Liver (tissue), 3 donors: ENCODE data around the gene ZC3H7B.

ENCODE experiments used
- TF ChIP-seq, protein P1 (sequence below): fragments of 150-350 bp; IDR thresholded peaks from 2 replicates; pipeline ENCODE4 v1.5.1; 2017; ENCODE audit warnings: improper control_type of control experiment, low read depth, low read length; ENCODE audit not compliant: missing input control
- TF ChIP-seq, protein P2 (sequence below): IDR thresholded peaks from 2 replicates; pipeline ENCODE4 v1.6.1; 2016; ENCODE audit warnings: antibody characterized with exemption, mild to moderate bottlenecking
- TF ChIP-seq, protein P3 (sequence below): IDR thresholded peaks from 2 replicates; pipeline ENCODE4 v1.6.1; 2016; ENCODE audit warnings: antibody characterized with exemption
- donor health status: healthy.
- donor health status: healthy.

- TF ChIP-seq, protein P1, sequence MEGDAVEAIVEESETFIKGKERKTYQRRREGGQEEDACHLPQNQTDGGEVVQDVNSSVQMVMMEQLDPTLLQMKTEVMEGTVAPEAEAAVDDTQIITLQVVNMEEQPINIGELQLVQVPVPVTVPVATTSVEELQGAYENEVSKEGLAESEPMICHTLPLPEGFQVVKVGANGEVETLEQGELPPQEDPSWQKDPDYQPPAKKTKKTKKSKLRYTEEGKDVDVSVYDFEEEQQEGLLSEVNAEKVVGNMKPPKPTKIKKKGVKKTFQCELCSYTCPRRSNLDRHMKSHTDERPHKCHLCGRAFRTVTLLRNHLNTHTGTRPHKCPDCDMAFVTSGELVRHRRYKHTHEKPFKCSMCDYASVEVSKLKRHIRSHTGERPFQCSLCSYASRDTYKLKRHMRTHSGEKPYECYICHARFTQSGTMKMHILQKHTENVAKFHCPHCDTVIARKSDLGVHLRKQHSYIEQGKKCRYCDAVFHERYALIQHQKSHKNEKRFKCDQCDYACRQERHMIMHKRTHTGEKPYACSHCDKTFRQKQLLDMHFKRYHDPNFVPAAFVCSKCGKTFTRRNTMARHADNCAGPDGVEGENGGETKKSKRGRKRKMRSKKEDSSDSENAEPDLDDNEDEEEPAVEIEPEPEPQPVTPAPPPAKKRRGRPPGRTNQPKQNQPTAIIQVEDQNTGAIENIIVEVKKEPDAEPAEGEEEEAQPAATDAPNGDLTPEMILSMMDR, result no peak
- TF ChIP-seq, protein P2, sequence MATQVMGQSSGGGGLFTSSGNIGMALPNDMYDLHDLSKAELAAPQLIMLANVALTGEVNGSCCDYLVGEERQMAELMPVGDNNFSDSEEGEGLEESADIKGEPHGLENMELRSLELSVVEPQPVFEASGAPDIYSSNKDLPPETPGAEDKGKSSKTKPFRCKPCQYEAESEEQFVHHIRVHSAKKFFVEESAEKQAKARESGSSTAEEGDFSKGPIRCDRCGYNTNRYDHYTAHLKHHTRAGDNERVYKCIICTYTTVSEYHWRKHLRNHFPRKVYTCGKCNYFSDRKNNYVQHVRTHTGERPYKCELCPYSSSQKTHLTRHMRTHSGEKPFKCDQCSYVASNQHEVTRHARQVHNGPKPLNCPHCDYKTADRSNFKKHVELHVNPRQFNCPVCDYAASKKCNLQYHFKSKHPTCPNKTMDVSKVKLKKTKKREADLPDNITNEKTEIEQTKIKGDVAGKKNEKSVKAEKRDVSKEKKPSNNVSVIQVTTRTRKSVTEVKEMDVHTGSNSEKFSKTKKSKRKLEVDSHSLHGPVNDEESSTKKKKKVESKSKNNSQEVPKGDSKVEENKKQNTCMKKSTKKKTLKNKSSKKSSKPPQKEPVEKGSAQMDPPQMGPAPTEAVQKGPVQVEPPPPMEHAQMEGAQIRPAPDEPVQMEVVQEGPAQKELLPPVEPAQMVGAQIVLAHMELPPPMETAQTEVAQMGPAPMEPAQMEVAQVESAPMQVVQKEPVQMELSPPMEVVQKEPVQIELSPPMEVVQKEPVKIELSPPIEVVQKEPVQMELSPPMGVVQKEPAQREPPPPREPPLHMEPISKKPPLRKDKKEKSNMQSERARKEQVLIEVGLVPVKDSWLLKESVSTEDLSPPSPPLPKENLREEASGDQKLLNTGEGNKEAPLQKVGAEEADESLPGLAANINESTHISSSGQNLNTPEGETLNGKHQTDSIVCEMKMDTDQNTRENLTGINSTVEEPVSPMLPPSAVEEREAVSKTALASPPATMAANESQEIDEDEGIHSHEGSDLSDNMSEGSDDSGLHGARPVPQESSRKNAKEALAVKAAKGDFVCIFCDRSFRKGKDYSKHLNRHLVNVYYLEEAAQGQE, result no peak
- TF ChIP-seq, protein P3, sequence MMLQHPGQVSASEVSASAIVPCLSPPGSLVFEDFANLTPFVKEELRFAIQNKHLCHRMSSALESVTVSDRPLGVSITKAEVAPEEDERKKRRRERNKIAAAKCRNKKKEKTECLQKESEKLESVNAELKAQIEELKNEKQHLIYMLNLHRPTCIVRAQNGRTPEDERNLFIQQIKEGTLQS, result no peak
Measured at GRCh38 chr22:41302021-41302767, 869 bp downstream of the ZC3H7B start.
